ENCODE results near the gene HELZ2. TPM values are rescaled to one million over a fixed set of nuclear protein-coding genes. Genes with fewer than 3 reads are reported as not detected.

Gene HELZ2
- total RNA-seq, 1 donor from 2014 or later: 188 TPM

DNA sequence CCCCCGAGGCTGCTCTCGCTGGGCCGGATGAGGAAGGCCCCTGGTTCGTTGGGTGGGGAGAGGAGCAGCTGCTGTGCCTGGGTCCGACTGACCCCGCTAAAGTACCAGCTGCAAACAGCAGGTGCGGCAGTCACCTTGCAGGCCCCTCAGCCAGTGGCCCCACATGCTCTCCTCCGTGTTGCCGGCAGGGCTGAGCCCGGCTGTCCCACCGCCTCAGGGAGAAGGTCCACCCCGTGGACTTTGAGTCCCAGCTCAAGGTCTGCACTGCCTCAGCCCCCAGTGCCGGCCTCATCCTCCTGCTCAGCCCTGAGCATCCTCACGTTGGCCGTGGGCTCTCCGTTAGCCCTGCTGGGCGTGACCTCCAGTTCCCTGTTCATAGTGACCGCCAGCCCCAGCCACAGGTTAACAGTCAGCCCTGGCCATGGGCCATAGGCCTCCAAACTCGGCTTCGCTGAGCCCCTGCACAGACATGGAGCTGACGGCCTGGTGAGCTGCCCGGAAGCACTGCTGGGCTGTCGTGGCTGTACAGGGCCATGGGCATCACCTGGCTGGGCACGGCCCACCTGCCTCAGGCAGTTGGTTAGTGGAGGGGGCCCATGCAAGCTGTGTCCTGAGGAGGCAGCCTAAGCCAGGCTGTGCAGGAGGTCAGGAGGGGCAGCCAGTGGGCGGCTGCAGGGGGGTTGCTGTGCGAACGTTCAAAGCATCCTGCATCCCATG is 29.6 kb downstream of the HELZ2 start:
- no peak overlapping the region for H3K27ac Mint-ChIP-seq (ENCODE audit: unreplicated experiment)
- Histone ChIP-seq H3K27ac (ENCODE audit: low read depth, low read length) (no peak overlapping the region), H3K4me3 (ENCODE audit: insufficient read depth, low read depth, low read length) (no peak overlapping the region), H4K20me1 (ENCODE audit: insufficient read depth, low read length) (no peaks in the 10 kb centered on the region), H3K9ac (ENCODE audit: low read length) (no peak overlapping the region), H3K4me2 (ENCODE audit: low read length) (no peak overlapping the region), H3K9me3 (ENCODE audit: insufficient read depth, low read depth, low read length) (no peaks in the 10 kb centered on the region), H3K36me3 (ENCODE audit: insufficient read depth, low read length) (no peaks in the 10 kb centered on the region), H3K4me1 (ENCODE audit: insufficient read depth, low read length) (no peaks in the 10 kb centered on the region), H2AFZ (ENCODE audit: low read depth, low read length) (no peak overlapping the region), H3K79me2 (ENCODE audit: insufficient read depth, low read length) (no peaks in the 10 kb centered on the region), H3K27me3 (ENCODE audit: insufficient read depth, low read length) (no peaks in the 10 kb centered on the region)
- H3K9me3 Mint-ChIP-seq (ENCODE audit: unreplicated experiment): no peaks in the 10 kb centered on the region
- H3K4me3 Mint-ChIP-seq (ENCODE audit: unreplicated experiment): no peak overlapping the region
- H3K36me3 Mint-ChIP-seq (ENCODE audit: low read depth, unreplicated experiment): peaks cover 2% of the 10 kb centered on the region
- peaks cover 7% of the 10 kb centered on the region for H3K27me3 Mint-ChIP-seq (ENCODE audit: low read depth, unreplicated experiment)
- peaks cover 3% of the 10 kb centered on the region for H3K4me1 Mint-ChIP-seq (ENCODE audit: low read depth, unreplicated experiment)
- no peak for DNase-seq (ENCODE audit: low read depth)
- FAIRE-seq: no peak
- no peak for TF ChIP-seq EZH2 (IDR thresholded peaks at IDR 0.05; ENCODE audit: insufficient read depth, low read length)

GRCh38 chr20:63543733-63544132 is 30.3 kb downstream of the HELZ2 start:
- no peak for DNase-seq (ENCODE audit: low read depth)
- Mint-ChIP-seq H3K4me1 (ENCODE audit: low read depth, unreplicated experiment) (peaks cover 3% of the 10 kb centered on the region), H3K27ac (ENCODE audit: unreplicated experiment) (no peak overlapping the region)

DNA sequence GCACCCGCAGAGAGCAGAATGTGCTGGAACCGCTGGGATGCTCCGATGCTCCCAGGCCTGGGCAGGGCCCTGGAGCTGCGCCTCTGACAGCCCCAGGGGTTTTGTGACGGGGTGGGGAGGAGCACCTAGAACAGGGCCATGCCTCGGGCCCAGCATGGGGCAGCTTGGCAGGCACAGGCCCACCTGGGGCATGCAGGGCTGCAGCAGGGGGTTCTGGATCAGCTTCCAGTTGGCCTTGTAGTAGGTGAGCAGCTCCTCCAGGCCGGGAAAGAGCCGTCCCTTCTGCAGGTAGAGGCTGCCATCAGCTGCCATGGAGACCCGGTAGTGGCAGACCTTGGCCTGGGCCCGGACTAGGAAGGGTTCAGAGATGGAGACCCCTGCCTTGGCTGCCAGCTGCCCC is 30.9 kb downstream of the HELZ2 start:
- Mint-ChIP-seq H3K27me3 (ENCODE audit: low read depth, unreplicated experiment) (peaks cover 7% of the 10 kb centered on the region), H3K4me1 (ENCODE audit: low read depth, unreplicated experiment) (peaks cover 3% of the 10 kb centered on the region), H3K4me3 (ENCODE audit: unreplicated experiment) (no peak overlapping the region), H3K27ac (ENCODE audit: unreplicated experiment) (no peak overlapping the region), H3K9me3 (ENCODE audit: unreplicated experiment) (no peaks in the 10 kb centered on the region), H3K36me3 (ENCODE audit: low read depth, unreplicated experiment) (peaks cover 2% of the 10 kb centered on the region)
- no peak overlapping the region for H3K4me2 ChIP-seq (ENCODE audit: low read length)
- no peak overlapping the region for H3K27ac ChIP-seq (ENCODE audit: low read depth, low read length)
- H3K9ac ChIP-seq (ENCODE audit: low read length): no peak overlapping the region
- H2AFZ ChIP-seq (ENCODE audit: low read depth, low read length): no peak overlapping the region
- no peaks in the 10 kb centered on the region for H3K79me2 ChIP-seq (ENCODE audit: insufficient read depth, low read length)
- H3K4me1 ChIP-seq (ENCODE audit: insufficient read depth, low read length): no peaks in the 10 kb centered on the region
- H4K20me1 ChIP-seq (ENCODE audit: insufficient read depth, low read length): no peaks in the 10 kb centered on the region
- TF ChIP-seq, protein P1, sequence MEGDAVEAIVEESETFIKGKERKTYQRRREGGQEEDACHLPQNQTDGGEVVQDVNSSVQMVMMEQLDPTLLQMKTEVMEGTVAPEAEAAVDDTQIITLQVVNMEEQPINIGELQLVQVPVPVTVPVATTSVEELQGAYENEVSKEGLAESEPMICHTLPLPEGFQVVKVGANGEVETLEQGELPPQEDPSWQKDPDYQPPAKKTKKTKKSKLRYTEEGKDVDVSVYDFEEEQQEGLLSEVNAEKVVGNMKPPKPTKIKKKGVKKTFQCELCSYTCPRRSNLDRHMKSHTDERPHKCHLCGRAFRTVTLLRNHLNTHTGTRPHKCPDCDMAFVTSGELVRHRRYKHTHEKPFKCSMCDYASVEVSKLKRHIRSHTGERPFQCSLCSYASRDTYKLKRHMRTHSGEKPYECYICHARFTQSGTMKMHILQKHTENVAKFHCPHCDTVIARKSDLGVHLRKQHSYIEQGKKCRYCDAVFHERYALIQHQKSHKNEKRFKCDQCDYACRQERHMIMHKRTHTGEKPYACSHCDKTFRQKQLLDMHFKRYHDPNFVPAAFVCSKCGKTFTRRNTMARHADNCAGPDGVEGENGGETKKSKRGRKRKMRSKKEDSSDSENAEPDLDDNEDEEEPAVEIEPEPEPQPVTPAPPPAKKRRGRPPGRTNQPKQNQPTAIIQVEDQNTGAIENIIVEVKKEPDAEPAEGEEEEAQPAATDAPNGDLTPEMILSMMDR (IDR thresholded peaks at IDR 0.05; ENCODE audit: insufficient read depth, low read depth, low read length): no peak
- TF ChIP-seq EZH2 (IDR thresholded peaks at IDR 0.05; ENCODE audit: insufficient read depth, low read length): no peak
- DNase-seq (ENCODE audit: low read depth) (no peak), FAIRE-seq (no peak)
- no peaks in the 10 kb centered on the region for H3K9me3 ChIP-seq (ENCODE audit: insufficient read depth, low read depth, low read length)
- no peak overlapping the region for H3K4me3 ChIP-seq (ENCODE audit: insufficient read depth, low read depth, low read length)
- H3K27me3 ChIP-seq (ENCODE audit: insufficient read depth, low read length): no peaks in the 10 kb centered on the region
- H3K36me3 ChIP-seq (ENCODE audit: insufficient read depth, low read length): no peaks in the 10 kb centered on the region

More at GRCh38 chr20:63543733-63544132, 30.3 kb downstream of the HELZ2 start:
- H3K27me3 ChIP-seq (ENCODE audit: insufficient read depth, low read length): no peaks in the 10 kb centered on the region
- H3K9me3 ChIP-seq (ENCODE audit: insufficient read depth, low read depth, low read length): no peaks in the 10 kb centered on the region
- H3K27me3 Mint-ChIP-seq (ENCODE audit: low read depth, unreplicated experiment): peaks cover 7% of the 10 kb centered on the region
- no peak overlapping the region for H3K4me3 Mint-ChIP-seq (ENCODE audit: unreplicated experiment)
- no peaks in the 10 kb centered on the region for H3K4me1 ChIP-seq (ENCODE audit: insufficient read depth, low read length)
- H4K20me1 ChIP-seq (ENCODE audit: insufficient read depth, low read length): no peaks in the 10 kb centered on the region
- H3K36me3 Mint-ChIP-seq (ENCODE audit: low read depth, unreplicated experiment): peaks cover 2% of the 10 kb centered on the region
- H3K4me3 ChIP-seq (ENCODE audit: insufficient read depth, low read depth, low read length): no peak overlapping the region
- no peak for FAIRE-seq
- no peak overlapping the region for H2AFZ ChIP-seq (ENCODE audit: low read depth, low read length)
- H3K9ac ChIP-seq (ENCODE audit: low read length): no peak overlapping the region
- no peaks in the 10 kb centered on the region for H3K79me2 ChIP-seq (ENCODE audit: insufficient read depth, low read length)
- TF ChIP-seq, protein P1 (IDR thresholded peaks at IDR 0.05; ENCODE audit: insufficient read depth, low read depth, low read length): no peak
- no peak for TF ChIP-seq EZH2 (IDR thresholded peaks at IDR 0.05; ENCODE audit: insufficient read depth, low read length)
- no peak overlapping the region for H3K4me2 ChIP-seq (ENCODE audit: low read length)
- no peaks in the 10 kb centered on the region for H3K36me3 ChIP-seq (ENCODE audit: insufficient read depth, low read length)
- no peak overlapping the region for H3K27ac ChIP-seq (ENCODE audit: low read depth, low read length)
- H3K9me3 Mint-ChIP-seq (ENCODE audit: unreplicated experiment): no peaks in the 10 kb centered on the region
